Prostate gland (tissue), 2 donors: ENCODE measurements around the gene LPP. TPM values are rescaled to one million over a fixed set of nuclear protein-coding genes. Genes with fewer than 3 reads are reported as not detected.

Source experiments
- DNase-seq: peaks from one replicate; pipeline ENCODE4 v3.0.0-alpha.2; 2019; ENCODE audit warnings: low spot score
- H3K27ac ChIP-seq, 2 donors: fragments of 200-600 bp; sonication (generic); 2 replicates each; pipeline ENCODE4 v1.5.1; 2017 to 2019
- H3K27me3 ChIP-seq: fragments of 200-600 bp; sonication (generic); replicated peaks from 2 replicates; pipeline ENCODE4 v1.5.1; 2019; ENCODE audit not compliant: insufficient read depth
- H3K36me3 ChIP-seq, 2 donors: fragments of 200-600 bp; sonication (generic); 1 replicate in 1 of 2; 2 replicates in 1 of 2; pipeline versions ENCODE4 v1.5.1 to v1.8.1; 2017 to 2019
- H3K4me1 ChIP-seq: fragments of 200-600 bp; sonication (generic); replicated peaks from 2 replicates; pipeline ENCODE4 v1.5.1; 2019
- H3K4me3 ChIP-seq, 2 donors: fragments of 200-600 bp; sonication (generic); 2 replicates each; pipeline ENCODE4 v1.5.1; 2017 to 2019
- H3K9me3 ChIP-seq: fragments of 200-600 bp; sonication (generic); 2 replicates; pipeline ENCODE4 v1.5.1; 2017
- CTCF ChIP-seq, 4 experiments: fragments of 200-600 bp in 2 of 4; fragments of 450-650 bp in 2 of 4; sonication (generic) in 2 of 4; IDR thresholded peaks; 1 replicate in 3 of 4; 2 replicates in 1 of 4; pipeline ENCODE4 v1.5.1; 2016 to 2019; ENCODE audit warnings: antibody characterized with exemption in 4 of 4, mild to moderate bottlenecking in 2 of 4, moderate library complexity in 2 of 4
- POLR2A ChIP-seq: fragments of 450-650 bp; IDR thresholded peaks from one replicate; pipeline ENCODE4 v1.6.1; 2016; ENCODE audit warnings: antibody characterized with exemption, mild to moderate bottlenecking
- POLR2AphosphoS5 ChIP-seq: sonication (generic); formaldehyde crosslinking; IDR thresholded peaks from one replicate; pipeline ENCODE4 v1.6.1; 2017; ENCODE audit warnings: antibody characterized with exemption
- WGBS: methylation state at CpG from one replicate; pipeline ENCODE4 v1.1.5; 2018; 5-methylcytosine and 5-hydroxymethylcytosine counted together
- intact Hi-C: fragments of 100-400 bp; cut with DNase I; formaldehyde crosslinking; loops from one replicate; pipeline ENCODE4 v1.14.2; 2022
- total RNA-seq, 2 donors: library from RNA; depleted of rRNA; stranded (reverse); fragments of >200 nt; gene quantifications; one replicate each; pipeline ENCODE4 v1.1.0, GENCODE V29; 2016

Gene LPP
- total RNA-seq, 2 donors from 2014 or later: 219 to 248 TPM

- 46% methylated on average over 10 of the region's 10 CpGs for WGBS
- DNase-seq: peak; percentile 23
- Histone ChIP-seq H3K9me3 (no peaks in the 10 kb centered on the region), H3K27ac (peak overlapping the region; percentile 73 to 85), H3K27me3 (no peaks in the 10 kb centered on the region), H3K4me3 (peak overlapping the region in 1 of 2 donors; percentile 5), H3K4me1 (peaks cover 33% of the 10 kb centered on the region), H3K36me3 (no peaks in the 10 kb centered on the region)
- no peak for TF ChIP-seq POLR2A
- TF ChIP-seq POLR2AphosphoS5: peak; percentile 87
- no peak for TF ChIP-seq CTCF (IDR thresholded peaks at IDR 0.05)
- intact Hi-C loops: loop anchor here (2.0 to 5.0 kb wide), 4 partner anchors 44 to 682 kb away; no protein-coding TSS in a partner anchor
Measured at GRCh38 chr3:188266562-188267274, 112.8 kb downstream of the LPP start.

GRCh38 chr3:188267790-188268335 is 113.9 kb downstream of the LPP start:
- H3K36me3 ChIP-seq: no peaks in the 10 kb centered on the region
- no peak for DNase-seq
- H3K27me3 ChIP-seq: no peaks in the 10 kb centered on the region
- 96% methylated on average over 7 of the region's 7 CpGs for WGBS
- H3K9me3 ChIP-seq: no peaks in the 10 kb centered on the region
- peak overlapping the region; percentile 73 to 85 for H3K27ac ChIP-seq
- no peak overlapping the region for H3K4me3 ChIP-seq
- intact Hi-C loops: loop anchor here (2.0 to 5.0 kb wide), 4 partner anchors 46 to 681 kb away; no protein-coding TSS in a partner anchor
- peaks cover 33% of the 10 kb centered on the region for H3K4me1 ChIP-seq
- TF ChIP-seq POLR2A (no peak), CTCF (IDR thresholded peaks at IDR 0.05) (no peak), POLR2AphosphoS5 (no peak)

- H3K4me3 ChIP-seq: no peak overlapping the region
- WGBS: 67% methylated on average over 5 of the region's 5 CpGs
- no peaks in the 10 kb centered on the region for H3K9me3 ChIP-seq
- peaks cover 31% of the 10 kb centered on the region for H3K4me1 ChIP-seq
- no peak for DNase-seq
- intact Hi-C loops: loop anchor here (5.0 kb wide), 3 partner anchors 46 to 526 kb away; no protein-coding TSS in a partner anchor
- no peaks in the 10 kb centered on the region for H3K27me3 ChIP-seq
- H3K36me3 ChIP-seq: no peaks in the 10 kb centered on the region
- no peak for TF ChIP-seq CTCF (IDR thresholded peaks at IDR 0.05)
- no peak for TF ChIP-seq POLR2AphosphoS5
- no peak for TF ChIP-seq POLR2A
- peak overlapping the region; percentile 73 to 85 for H3K27ac ChIP-seq
Measured at GRCh38 chr3:188268336-188268735, 114.4 kb downstream of the LPP start.

- intact Hi-C loops: loop anchor here (5.0 kb wide), 3 partner anchors 47 to 527 kb away; no protein-coding TSS in a partner anchor
Measured at GRCh38 chr3:188269040-188269439, 115.1 kb downstream of the LPP start.

More at GRCh38 chr3:188269040-188269439, 115.1 kb downstream of the LPP start:
- no peak for DNase-seq
- H3K4me3 ChIP-seq: no peak overlapping the region
- no peaks in the 10 kb centered on the region for H3K9me3 ChIP-seq
- TF ChIP-seq POLR2AphosphoS5 (no peak), CTCF (IDR thresholded peaks at IDR 0.05) (no peak), POLR2A (no peak)
- H3K27ac ChIP-seq: peak overlapping the region; percentile 73 to 85
- H3K36me3 ChIP-seq: no peaks in the 10 kb centered on the region
- H3K4me1 ChIP-seq: peaks cover 24% of the 10 kb centered on the region
- H3K27me3 ChIP-seq: no peaks in the 10 kb centered on the region
- 49% methylated on average over 4 of the region's 4 CpGs for WGBS
